ENCODE measurements around the gene IFNG-AS1. TPM values are rescaled to one million over a fixed set of nuclear protein-coding genes. Genes with fewer than 3 reads are reported as not detected.

The IFNG-AS1 gene
- total RNA-seq, 1 experiment from 2014 or later, result not detected

DNA sequence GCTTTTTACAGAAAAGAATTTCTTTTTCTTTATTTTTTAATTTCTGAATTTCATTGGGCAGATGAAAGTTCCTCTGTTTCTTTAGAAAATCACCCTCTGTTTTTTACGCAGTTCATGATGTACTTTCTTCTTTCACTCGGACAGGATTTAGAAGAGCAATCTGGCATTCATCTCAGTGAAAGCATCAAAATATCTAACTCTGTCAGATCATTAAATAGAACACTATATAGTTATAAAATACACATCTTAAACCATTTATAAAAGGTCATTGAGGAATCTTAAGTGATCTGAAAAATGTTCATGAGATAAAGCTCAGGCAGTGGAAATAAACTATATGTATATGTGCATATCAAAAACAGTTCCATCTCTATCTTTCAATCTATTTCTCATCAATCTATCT is 3.9 kb downstream of the IFNG-AS1 start:
- no peak overlapping the region for H3K27ac ChIP-seq (ENCODE audit: low read depth, low read length, poor library complexity, severe bottlenecking)
- CTCF ChIA-PET, result no interaction called here
- no peak for DNase-seq (ENCODE audit: low spot score)

GRCh38 chr12:67994046-67994445 is 4.8 kb downstream of the IFNG-AS1 start:
- CTCF ChIA-PET, result no interaction called here
- no peak for TF ChIP-seq EZH2 (IDR thresholded peaks at IDR 0.05; ENCODE audit: borderline replicate concordance, low read depth, low read length, poor library complexity, severe bottlenecking)
- TF ChIP-seq, protein P1, sequence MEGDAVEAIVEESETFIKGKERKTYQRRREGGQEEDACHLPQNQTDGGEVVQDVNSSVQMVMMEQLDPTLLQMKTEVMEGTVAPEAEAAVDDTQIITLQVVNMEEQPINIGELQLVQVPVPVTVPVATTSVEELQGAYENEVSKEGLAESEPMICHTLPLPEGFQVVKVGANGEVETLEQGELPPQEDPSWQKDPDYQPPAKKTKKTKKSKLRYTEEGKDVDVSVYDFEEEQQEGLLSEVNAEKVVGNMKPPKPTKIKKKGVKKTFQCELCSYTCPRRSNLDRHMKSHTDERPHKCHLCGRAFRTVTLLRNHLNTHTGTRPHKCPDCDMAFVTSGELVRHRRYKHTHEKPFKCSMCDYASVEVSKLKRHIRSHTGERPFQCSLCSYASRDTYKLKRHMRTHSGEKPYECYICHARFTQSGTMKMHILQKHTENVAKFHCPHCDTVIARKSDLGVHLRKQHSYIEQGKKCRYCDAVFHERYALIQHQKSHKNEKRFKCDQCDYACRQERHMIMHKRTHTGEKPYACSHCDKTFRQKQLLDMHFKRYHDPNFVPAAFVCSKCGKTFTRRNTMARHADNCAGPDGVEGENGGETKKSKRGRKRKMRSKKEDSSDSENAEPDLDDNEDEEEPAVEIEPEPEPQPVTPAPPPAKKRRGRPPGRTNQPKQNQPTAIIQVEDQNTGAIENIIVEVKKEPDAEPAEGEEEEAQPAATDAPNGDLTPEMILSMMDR (conservative IDR thresholded peaks at IDR 0.05; ENCODE audit: low read depth, low read length), result no peak
- POLR2A ChIA-PET (ENCODE audit: low non-redundant PET), result no interaction called here
- no peak for DNase-seq (ENCODE audit: low spot score)
- Histone ChIP-seq H3K36me3 (ENCODE audit: insufficient read depth, low read length, poor library complexity, severe bottlenecking) (no peaks in the 10 kb centered on the region), H3K4me1 (ENCODE audit: insufficient read depth, low read length, poor library complexity, severe bottlenecking) (no peaks in the 10 kb centered on the region), H3K27me3 (replicated peaks; ENCODE audit: insufficient read depth, low read depth, low read length, poor library complexity) (peaks cover 15% of the 10 kb centered on the region), H3K4me3 (ENCODE audit: low read depth, low read length, poor library complexity, severe bottlenecking) (no peak overlapping the region), H3K9me3 (ENCODE audit: low read depth, low read length, poor library complexity, severe bottlenecking) (no peaks in the 10 kb centered on the region), H3K27ac (ENCODE audit: low read depth, low read length, poor library complexity, severe bottlenecking) (no peak overlapping the region)
- intact Hi-C loops (cut with micrococcal nuclease; ENCODE audit: unreplicated experiment), result no loop called here
- BruUV-seq (replicated peaks), result no TSS peak

More for the DNA sequence above, 3.9 kb downstream of the IFNG-AS1 start:
- peaks cover 15% of the 10 kb centered on the region for H3K27me3 ChIP-seq (replicated peaks; ENCODE audit: insufficient read depth, low read depth, low read length, poor library complexity)
- H3K9me3 ChIP-seq (ENCODE audit: low read depth, low read length, poor library complexity, severe bottlenecking), result no peaks in the 10 kb centered on the region
- intact Hi-C loops (cut with micrococcal nuclease; ENCODE audit: unreplicated experiment), result no loop called here
- TF ChIP-seq, protein P1 (conservative IDR thresholded peaks at IDR 0.05; ENCODE audit: low read depth, low read length), result no peak
- TF ChIP-seq EZH2 (IDR thresholded peaks at IDR 0.05; ENCODE audit: borderline replicate concordance, low read depth, low read length, poor library complexity, severe bottlenecking), result no peak
- POLR2A ChIA-PET (ENCODE audit: low non-redundant PET), result no interaction called here
- no TSS peak for BruUV-seq (replicated peaks)
- no peaks in the 10 kb centered on the region for H3K36me3 ChIP-seq (ENCODE audit: insufficient read depth, low read length, poor library complexity, severe bottlenecking)
- no peak overlapping the region for H3K4me3 ChIP-seq (ENCODE audit: low read depth, low read length, poor library complexity, severe bottlenecking)
- no peaks in the 10 kb centered on the region for H3K4me1 ChIP-seq (ENCODE audit: insufficient read depth, low read length, poor library complexity, severe bottlenecking)

DNA sequence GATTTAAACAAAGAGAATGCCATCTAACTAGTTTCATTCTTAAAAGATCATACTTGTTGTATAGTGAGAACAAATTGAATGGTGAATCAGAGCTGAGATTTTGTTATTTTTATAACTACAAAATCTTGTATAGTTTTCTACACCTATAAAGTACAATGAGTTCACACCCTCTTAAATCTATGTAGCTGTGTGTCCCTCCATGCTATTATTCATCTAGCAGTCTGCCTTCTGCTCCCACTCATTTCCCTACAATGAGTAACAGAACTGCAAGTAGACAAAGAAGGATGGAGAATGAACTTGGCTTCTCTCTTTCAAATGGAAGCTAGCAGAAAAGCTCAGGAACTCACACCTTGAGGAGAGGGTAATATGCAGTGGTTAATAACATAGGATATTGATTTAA is 7.1 kb downstream of the IFNG-AS1 start:
- no peaks in the 10 kb centered on the region for H3K9me3 ChIP-seq (ENCODE audit: low read depth, low read length, poor library complexity, severe bottlenecking)
- ChIA-PET POLR2A (ENCODE audit: low non-redundant PET) (no interaction called here), CTCF (no interaction called here)
- H3K27ac ChIP-seq (ENCODE audit: low read depth, low read length, poor library complexity, severe bottlenecking), result no peak overlapping the region
- no peak for TF ChIP-seq EZH2 (IDR thresholded peaks at IDR 0.05; ENCODE audit: borderline replicate concordance, low read depth, low read length, poor library complexity, severe bottlenecking)
- TF ChIP-seq, protein P1 (conservative IDR thresholded peaks at IDR 0.05; ENCODE audit: low read depth, low read length), result no peak
- no peak overlapping the region for H3K4me3 ChIP-seq (ENCODE audit: low read depth, low read length, poor library complexity, severe bottlenecking)
- H3K36me3 ChIP-seq (ENCODE audit: insufficient read depth, low read length, poor library complexity, severe bottlenecking), result no peaks in the 10 kb centered on the region
- peaks cover 15% of the 10 kb centered on the region for H3K27me3 ChIP-seq (replicated peaks; ENCODE audit: insufficient read depth, low read depth, low read length, poor library complexity)
- intact Hi-C loops (cut with micrococcal nuclease; ENCODE audit: unreplicated experiment), result no loop called here
- no peaks in the 10 kb centered on the region for H3K4me1 ChIP-seq (ENCODE audit: insufficient read depth, low read length, poor library complexity, severe bottlenecking)
- no peak for DNase-seq (ENCODE audit: low spot score)
- BruUV-seq (replicated peaks), result no TSS peak
